ENCODE measurements around the gene KIRREL3. TPM values are rescaled to one million over a fixed set of nuclear protein-coding genes. Genes with fewer than 3 reads are reported as not detected.

The KIRREL3 gene
- polyA plus RNA-seq, 1 of the 3 experiments (the other 2 are of a cell fraction) = 3.7 TPM

- TF ChIP-seq FOSL2 (IDR thresholded peaks at IDR 0.05; ENCODE audit: borderline replicate concordance, low read depth) = no peak
- TF ChIP-seq TCF12 (IDR thresholded peaks at IDR 0.05) = no peak
- no peak for TF ChIP-seq GATA2 (CRISPR knock-in tag; IDR thresholded peaks at IDR 0.05)
- TF ChIP-seq ZBTB33 (IDR thresholded peaks at IDR 0.05; ENCODE audit: borderline replicate concordance, low read depth) = no peak
- no peak for TF ChIP-seq NRF1 (IDR thresholded peaks at IDR 0.05; ENCODE audit: low read depth, low read length)
- no peak for TF ChIP-seq CHD2 (IDR thresholded peaks at IDR 0.05; ENCODE audit: low read length, partially characterized antibody)
- no peak for TF ChIP-seq RFX5 (IDR thresholded peaks at IDR 0.05; ENCODE audit: low read length)
- no peak for TF ChIP-seq TEAD4 (IDR thresholded peaks at IDR 0.05; ENCODE audit: borderline replicate concordance, insufficient read depth)
- no peak for TF ChIP-seq SMC3 (IDR thresholded peaks at IDR 0.05; ENCODE audit: low read depth, low read length)
- TF ChIP-seq POLR2AphosphoS5 (IDR thresholded peaks at IDR 0.05; ENCODE audit: low read depth, low read length) = no peak
- 84% methylated on average over 5 of the region's 5 CpGs for WGBS (ENCODE audit: low lambda C conversion rate)
- CTCF ChIA-PET = interaction anchor here (0.7 to 1.4 kb wide), 5 partner anchors 10 to 165 kb away, joined by 3 to 4 read pairs (median 3); no protein-coding TSS in a partner anchor
Observed at GRCh38 chr11:126880872-126881271, 119.7 kb downstream of the KIRREL3 start.

GRCh38 chr11:126879516-126879915 is 121.1 kb downstream of the KIRREL3 start:
- no peaks in the 10 kb centered on the region for H3K9me2 ChIP-seq
- H4K20me1 ChIP-seq (ENCODE audit: insufficient read depth) = no peaks in the 10 kb centered on the region
- DNase-seq = no peak
- no peak for TF ChIP-seq MEF2A (IDR thresholded peaks at IDR 0.05; ENCODE audit: borderline replicate concordance, low read depth)
- TF ChIP-seq GATA2 (CRISPR knock-in tag; IDR thresholded peaks at IDR 0.05) = no peak
- no peak for TF ChIP-seq IRF3 (IDR thresholded peaks at IDR 0.05; ENCODE audit: low read depth, low read length)
- TF ChIP-seq TEAD4 (IDR thresholded peaks at IDR 0.05; ENCODE audit: borderline replicate concordance, insufficient read depth) = no peak
- no peak for TF ChIP-seq MXI1 (IDR thresholded peaks at IDR 0.05; ENCODE audit: low read depth, low read length)
- TF ChIP-seq SMC3 (IDR thresholded peaks at IDR 0.05; ENCODE audit: low read depth, low read length) = no peak
- H3K9me3 ChIP-seq = no peaks in the 10 kb centered on the region
- no peaks in the 10 kb centered on the region for H3K79me2 ChIP-seq (ENCODE audit: insufficient read depth)
- no peak overlapping the region for H3K9ac ChIP-seq
- no peak overlapping the region for H2AFZ ChIP-seq (ENCODE audit: low read depth)
- no peaks in the 10 kb centered on the region for H3K27me3 ChIP-seq (ENCODE audit: insufficient read depth)
- no peaks in the 10 kb centered on the region for H3K4me1 ChIP-seq (ENCODE audit: control insufficient read depth in 1 of 2, insufficient read depth in 2 of 2, low read depth in 1 of 2, low read length in 1 of 2)
- H3K27ac ChIP-seq (ENCODE audit: low read depth in 2 of 2, low read length in 1 of 2) = no peak overlapping the region
- POLR2A ChIA-PET = no interaction called here
- H3F3A ChIP-seq (replicated peaks; ENCODE audit: insufficient read depth) = no peaks in the 10 kb centered on the region
- no peak overlapping the region for H3K4me3 ChIP-seq (ENCODE audit: low read depth in 2 of 2, low read length in 1 of 2)
- CTCF ChIA-PET = interaction anchor here (1.4 kb wide), 1 partner anchor 89 kb away, joined by 3 read pairs; no protein-coding TSS in a partner anchor
- no peak overlapping the region for H3K4me2 ChIP-seq
- no peaks in the 10 kb centered on the region for H3K36me3 ChIP-seq (replicated peaks in 1 of 2; ENCODE audit: control insufficient read depth in 1 of 2, insufficient read depth in 2 of 2, low read length in 1 of 2)

More at GRCh38 chr11:126880872-126881271, 119.7 kb downstream of the KIRREL3 start:
- H3K9ac ChIP-seq = no peak overlapping the region
- no peaks in the 10 kb centered on the region for H3K9me3 ChIP-seq
- H3K4me1 ChIP-seq (ENCODE audit: control insufficient read depth in 1 of 2, insufficient read depth in 2 of 2, low read depth in 1 of 2, low read length in 1 of 2) = no peaks in the 10 kb centered on the region
- no peak overlapping the region for H3K27ac ChIP-seq (ENCODE audit: low read depth in 2 of 2, low read length in 1 of 2)
- no peaks in the 10 kb centered on the region for H3K9me2 ChIP-seq
- H3K36me3 ChIP-seq (replicated peaks in 1 of 2; ENCODE audit: control insufficient read depth in 1 of 2, insufficient read depth in 2 of 2, low read length in 1 of 2) = no peaks in the 10 kb centered on the region
- no peaks in the 10 kb centered on the region for H3K79me2 ChIP-seq (ENCODE audit: insufficient read depth)
- H2AFZ ChIP-seq (ENCODE audit: low read depth) = no peak overlapping the region
- H3K4me3 ChIP-seq (ENCODE audit: low read depth in 2 of 2, low read length in 1 of 2) = no peak overlapping the region
- no peaks in the 10 kb centered on the region for H4K20me1 ChIP-seq (ENCODE audit: insufficient read depth)
- H3K4me2 ChIP-seq = no peak overlapping the region
- no peak for DNase-seq
- POLR2A ChIA-PET = no interaction called here
- no peaks in the 10 kb centered on the region for H3K27me3 ChIP-seq (ENCODE audit: insufficient read depth)
- no peaks in the 10 kb centered on the region for H3F3A ChIP-seq (replicated peaks; ENCODE audit: insufficient read depth)

All from SK-N-SH (cell line).